Motor neuron (in vitro differentiated cells): ENCODE data around the gene BASP1. TPM values are rescaled to one million over a fixed set of nuclear protein-coding genes. Genes with fewer than 3 reads are reported as not detected.

Experiments
- ATAC-seq, 8 experiments: fragments of 200-7000 bp; cut with Tn5 transposase; replicated peaks in 6 of 8; 2 replicates each; pipeline ENCODE4 v1.8.0; 2021; ENCODE audit warnings: mild to moderate bottlenecking in 8 of 8, moderate library complexity in 8 of 8
- H3K27ac ChIP-seq, 2 donors: fragments of 250-450 bp; sonication (Bioruptor Pico); 2 replicates each; pipeline ENCODE4 v1.9.0; 2021; ENCODE audit warnings: antibody characterized with exemption in 2 of 2, mild to moderate bottlenecking in 2 of 2, moderate library complexity in 1 of 2
- H3K4me1 ChIP-seq, 2 donors: fragments of 250-450 bp; sonication (Bioruptor Pico); replicated peaks in 1 of 2; 2 replicates each; pipeline ENCODE4 v1.6.1; 2021; ENCODE audit warnings: antibody characterized with exemption in 2 of 2, mild to moderate bottlenecking in 2 of 2, moderate library complexity in 1 of 2
- H3K4me3 ChIP-seq, 5 donors: fragments of 250-450 bp; sonication (Bioruptor Pico); 2 replicates each; pipeline ENCODE4 v1.9.0; 2021; ENCODE audit warnings: antibody characterized with exemption in 5 of 5, mild to moderate bottlenecking in 5 of 5, moderate library complexity in 4 of 5
- WGBS, 10 experiments: fragments of 450-650 bp; shearing (Covaris generic); methylation state at CpG; one replicate each; pipeline ENCODE4 v1.0.0; 2022; 5-methylcytosine and 5-hydroxymethylcytosine counted together
- in situ Hi-C, 9 experiments: fragments of 400-800 bp; cut with MboI; loops; one replicate each; pipeline ENCODE4 v1.15.0; 2021; ENCODE audit warnings: low sequenced_read_pairs in 9 of 9, low pct_unique_long_range_greater_than_20kb in 2 of 9; ENCODE audit not compliant: unreplicated experiment in 9 of 9
- total RNA-seq, 8 experiments: library from RNA; unstranded; fragments of 300-600 nt; gene quantifications; 2 replicates each; pipeline versions ENCODE4 v1.2.3 to v1.2.4, GENCODE V29; 2022

Gene BASP1
- total RNA-seq, 8 experiments from 2014 or later, result 0.49 to 308 (median 249) TPM

- WGBS, 10 experiments, result 68 to 100% (median 93%) methylated on average over 1 to 5 of the region's 5 CpGs
- in situ Hi-C loops, result no loop called here
- Histone ChIP-seq H3K4me1 (peaks cover 0 to 23% of the 10 kb centered on the region in 2 donors), H3K4me3 (no peak overlapping the region), H3K27ac (no peak overlapping the region)
- ATAC-seq, result peak in 2 of 8 experiments; percentile 37 to 58
Observed at GRCh38 chr5:17267106-17267505, 49.7 kb downstream of the BASP1 start.

GRCh38 chr5:17269201-17269600 is 51.8 kb downstream of the BASP1 start:
- Histone ChIP-seq H3K27ac (no peak overlapping the region), H3K4me3 (no peak overlapping the region), H3K4me1 (peaks cover 0 to 18% of the 10 kb centered on the region in 2 donors)
- 48 to 100% (median 90%) methylated on average over 1 to 6 of the region's 6 CpGs; no CpG with 5 or more reads in 2 of the 10 experiments for WGBS, 10 experiments
- no peak for ATAC-seq
- in situ Hi-C loops, result no loop called here

GRCh38 chr5:17272111-17272510 is 54.7 kb downstream of the BASP1 start:
- H3K27ac ChIP-seq, result no peak overlapping the region
- in situ Hi-C loops, result no loop called here
- 37 to 100% (median 95%) methylated on average over 1 to 3 of the region's 3 CpGs; no CpG with 5 or more reads in 2 of the 10 experiments for WGBS, 10 experiments
- H3K4me1 ChIP-seq, result peaks cover 0 to 3% of the 10 kb centered on the region in 2 donors
- no peak overlapping the region for H3K4me3 ChIP-seq
- no peak for ATAC-seq

- no peaks in the 10 kb centered on the region for H3K4me1 ChIP-seq
- in situ Hi-C loops, result no loop called here
- ATAC-seq, result no peak
Observed at GRCh38 chr5:17275289-17276158, 58.1 kb downstream of the BASP1 start.

GRCh38 chr5:17276445-17276844 is 59.0 kb downstream of the BASP1 start:
- Histone ChIP-seq H3K4me1 (no peaks in the 10 kb centered on the region), H3K4me3 (no peak overlapping the region), H3K27ac (no peak overlapping the region)
- in situ Hi-C loops, result no loop called here
- ATAC-seq, result no peak
- 50 to 100% (median 94%) methylated on average over 2 to 3 of the region's 3 CpGs for WGBS, 10 experiments

More at GRCh38 chr5:17275289-17276158, 58.1 kb downstream of the BASP1 start:
- WGBS, 10 experiments, result 85 to 100% (median 95%) methylated on average over 1 to 18 of the region's 57 CpGs; no CpG with 5 or more reads in 5 of the 10 experiments
- Histone ChIP-seq H3K4me3 (no peak overlapping the region), H3K27ac (no peak overlapping the region)

GRCh38 chr5:17277907-17278306 is 60.5 kb downstream of the BASP1 start:
- no peak for ATAC-seq
- in situ Hi-C loops, result no loop called here
- H3K4me3 ChIP-seq, result no peak overlapping the region
- H3K4me1 ChIP-seq, result peaks cover 0 to 5% of the 10 kb centered on the region in 2 donors
- no peak overlapping the region for H3K27ac ChIP-seq
- WGBS, 10 experiments, result 78 to 100% (median 88%) methylated on average over 2 to 5 of the region's 5 CpGs

- H3K27ac ChIP-seq, result no peak overlapping the region
- in situ Hi-C loops, result no loop called here
Observed at GRCh38 chr5:17278931-17279330, 61.5 kb downstream of the BASP1 start.

GRCh38 chr5:17279487-17279886 is 62.1 kb downstream of the BASP1 start:
- Histone ChIP-seq H3K4me3 (no peak overlapping the region), H3K4me1 (peaks cover 0 to 5% of the 10 kb centered on the region in 2 donors), H3K27ac (no peak overlapping the region)
- in situ Hi-C loops, result no loop called here
- no peak for ATAC-seq
- WGBS, 10 experiments, result 63 to 100% (median 93%) methylated on average over 1 to 2 of the region's 2 CpGs; no CpG with 5 or more reads in 1 of the 10 experiments

More at GRCh38 chr5:17278931-17279330, 61.5 kb downstream of the BASP1 start:
- WGBS, 10 experiments, result 80 to 100% (median 100%) methylated on average over 1 to 5 of the region's 7 CpGs
- H3K4me3 ChIP-seq, result no peak overlapping the region
- ATAC-seq, result no peak
- peaks cover 0 to 5% of the 10 kb centered on the region in 2 donors for H3K4me1 ChIP-seq

GRCh38 chr5:17282283-17283120 is 65.1 kb downstream of the BASP1 start:
- peak in 4 of 8 experiments; percentile 44 to 61 (median 52) for ATAC-seq
- WGBS, 10 experiments, result 23 to 73% (median 42%) methylated on average over 2 to 6 of the region's 6 CpGs
- H3K4me3 ChIP-seq, result no peak overlapping the region
- in situ Hi-C loops, result no loop called here
- H3K4me1 ChIP-seq, result peaks cover 0 to 5% of the 10 kb centered on the region in 2 donors
- no peak overlapping the region for H3K27ac ChIP-seq

- H3K4me3 ChIP-seq, result no peak overlapping the region
- 60 to 100% (median 80%) methylated on average over 1 of the region's 2 CpGs; no CpG with 5 or more reads in 6 of the 10 experiments for WGBS, 10 experiments
- H3K27ac ChIP-seq, result no peak overlapping the region
- peaks cover 0 to 5% of the 10 kb centered on the region in 2 donors for H3K4me1 ChIP-seq
- in situ Hi-C loops, result no loop called here
- ATAC-seq, result no peak
Observed at GRCh38 chr5:17283121-17283415, 65.6 kb downstream of the BASP1 start.

GRCh38 chr5:17287501-17288155 is 70.2 kb downstream of the BASP1 start:
- Histone ChIP-seq H3K4me3 (no peak overlapping the region), H3K4me1 (no peaks in the 10 kb centered on the region), H3K27ac (no peak overlapping the region)
- WGBS, 10 experiments, result 0 to 100% (median 63%) methylated on average over 1 to 3 of the region's 4 CpGs; no CpG with 5 or more reads in 2 of the 10 experiments
- in situ Hi-C loops, result no loop called here
- no peak for ATAC-seq

GRCh38 chr5:17288570-17288969 is 71.1 kb downstream of the BASP1 start:
- H3K27ac ChIP-seq, result no peak overlapping the region
- WGBS, 10 experiments, result 17 to 95% (median 85%) methylated on average over 1 to 3 of the region's 3 CpGs; no CpG with 5 or more reads in 2 of the 10 experiments
- no peaks in the 10 kb centered on the region for H3K4me1 ChIP-seq
- ATAC-seq, result no peak
- no peak overlapping the region for H3K4me3 ChIP-seq
- in situ Hi-C loops, result no loop called here
